Measurements from ENCODE around the gene PPARA.
"Not testable (repeated sequence)": the region's sequence is repeated elsewhere in the genome, so short reads cannot be mapped to it uniquely, and the experiment has no call there.

Gene PPARA

DNA sequence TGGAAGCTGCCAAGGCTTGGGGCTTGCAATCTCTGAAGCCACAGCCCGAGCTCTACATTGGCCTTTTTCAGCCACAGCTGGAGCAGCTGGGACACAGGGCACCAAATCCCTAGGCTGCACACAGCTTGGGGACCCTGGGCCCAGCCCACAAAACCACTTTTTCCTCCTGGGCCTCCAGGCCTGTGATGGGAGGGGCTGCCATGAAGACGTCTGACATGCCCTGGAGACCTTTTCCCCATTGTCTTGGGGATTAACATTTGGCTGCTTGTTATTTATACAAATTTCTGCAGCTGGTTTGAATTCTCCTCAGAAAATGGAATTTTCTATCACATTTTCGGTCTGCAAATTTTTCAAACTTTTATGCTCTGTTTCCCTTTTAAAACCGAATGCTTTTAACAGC, 115.3 kb downstream of the PPARA start:
- not testable (repeated sequence) for H4K91ac ChIP-seq (ENCODE audit: low read depth, low read length); H3K4me1 ChIP-seq (ENCODE audit: control insufficient read depth in 1 of 2, insufficient read depth in 2 of 2, low read length in 2 of 2); H3K27ac ChIP-seq (ENCODE audit: low read depth, low read length); H3K36me3 ChIP-seq (ENCODE audit: control insufficient read depth in 1 of 2, insufficient read depth in 2 of 2, low read length in 2 of 2); H3K79me1 ChIP-seq (ENCODE audit: low read length); DNase-seq; H3K4me2 ChIP-seq (ENCODE audit: low read length); H3K18ac ChIP-seq (ENCODE audit: low read length); H2BK5ac ChIP-seq (ENCODE audit: low read depth, low read length, poor library complexity); H2AK5ac ChIP-seq (ENCODE audit: low read length); H2AFZ ChIP-seq (ENCODE audit: insufficient read depth, low read length, poor library complexity); H4K8ac ChIP-seq (ENCODE audit: low read depth, low read length); H2BK12ac ChIP-seq (ENCODE audit: low read length); H3K14ac ChIP-seq (ENCODE audit: low read length); H3K79me2 ChIP-seq (ENCODE audit: control insufficient read depth, insufficient read depth, low read length, poor library complexity); H3K4ac ChIP-seq (ENCODE audit: low read depth, low read length); H4K12ac ChIP-seq (ENCODE audit: low read depth, low read length); H3K23ac ChIP-seq (ENCODE audit: low read length); H3K4me3 ChIP-seq (ENCODE audit: low read depth, low read length); H2BK120ac ChIP-seq (ENCODE audit: insufficient read depth, low read length, poor library complexity); H3K9ac ChIP-seq (ENCODE audit: low read length)
- H3K27me3 ChIP-seq (ENCODE audit: insufficient read depth, low read length) = peaks cover 22% of the 10 kb centered on the region
- no CpG with 5 or more reads among the region's 4 CpGs for WGBS (ENCODE audit: extremely low coverage, insufficient coverage, insufficient read length)
- H3K9me3 ChIP-seq (ENCODE audit: insufficient read depth, low read depth, low read length) = peaks cover 16% of the 10 kb centered on the region

DNA sequence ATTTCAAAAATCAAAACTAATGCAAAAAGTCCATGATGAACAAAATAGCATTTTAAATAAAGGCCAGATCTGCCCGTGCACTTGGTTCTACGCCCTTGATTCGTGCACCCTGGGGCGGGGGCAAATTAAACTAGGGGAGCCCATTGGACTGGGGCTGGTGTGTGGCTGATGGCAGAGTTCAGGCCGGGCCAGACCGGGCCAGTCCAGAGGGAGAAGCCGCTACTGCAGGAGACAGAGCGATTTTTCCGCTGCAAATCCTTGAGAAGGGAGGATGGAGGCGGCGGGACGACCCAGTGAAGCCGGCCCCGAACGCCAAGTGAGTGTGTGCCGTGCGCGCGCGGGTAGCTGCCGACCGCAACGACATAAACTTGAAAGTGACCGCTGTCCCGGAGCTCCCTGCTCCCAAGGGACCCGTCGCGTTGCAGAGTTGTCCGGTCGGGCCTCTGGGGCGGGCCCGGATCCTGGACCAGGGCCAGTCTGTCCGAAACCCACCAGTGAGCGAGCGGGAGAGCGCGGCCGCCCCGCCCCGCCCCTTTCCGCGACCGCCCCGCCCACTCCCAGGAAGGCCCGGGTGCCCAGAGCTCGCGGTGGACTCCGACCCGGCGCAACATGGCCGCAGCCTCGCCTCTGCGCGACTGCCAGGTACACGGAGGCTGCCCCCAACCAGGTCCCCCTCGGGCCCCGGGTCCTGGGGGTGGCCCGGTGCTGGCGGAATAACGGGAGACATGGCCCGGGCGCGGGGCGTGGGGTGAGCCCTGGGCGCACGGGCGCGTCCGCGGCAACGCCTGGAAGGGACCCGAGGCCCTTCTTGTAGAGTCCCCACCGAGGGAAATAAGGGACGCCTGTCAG, 117.3 kb downstream of the PPARA start, which contains the start of gene TTC38:
TSS of gene TTC38 (plus strand) at position 578 of the 849 bp plus-strand sequence. CDS start at position 610, 32 bp downstream.
- Histone ChIP-seq H3K4me1 (ENCODE audit: control insufficient read depth in 1 of 2, insufficient read depth in 2 of 2, low read length in 2 of 2) (peaks cover 6% of the 10 kb centered on the region in 2 experiments), H3K4me2 (ENCODE audit: low read length) (peak within 1 kb of the TSS; percentile 78), H3K23ac (ENCODE audit: low read length) (no peak within 1 kb of the TSS), H2BK12ac (ENCODE audit: low read length) (no peak within 1 kb of the TSS), H3K79me1 (ENCODE audit: low read length) (peaks cover 3% of the 10 kb centered on the region), H3K9ac (ENCODE audit: low read length) (peak within 1 kb of the TSS; percentile 75), H3K79me2 (ENCODE audit: control insufficient read depth, insufficient read depth, low read length, poor library complexity) (peaks cover 3% of the 10 kb centered on the region), H2BK5ac (ENCODE audit: low read depth, low read length, poor library complexity) (no peak within 1 kb of the TSS), H3K18ac (ENCODE audit: low read length) (peak within 1 kb of the TSS; percentile 69), H3K27me3 (ENCODE audit: insufficient read depth, low read length) (peaks cover 10% of the 10 kb centered on the region), H3K27ac (ENCODE audit: low read depth, low read length) (no peak within 1 kb of the TSS), H3K36me3 (ENCODE audit: control insufficient read depth in 1 of 2, insufficient read depth in 2 of 2, low read length in 2 of 2) (peaks cover 4 to 5% of the 10 kb centered on the region in 2 experiments), H3K14ac (ENCODE audit: low read length) (peak within 1 kb of the TSS; percentile 85), H3K4ac (ENCODE audit: low read depth, low read length) (peak within 1 kb of the TSS; percentile 49), H4K8ac (ENCODE audit: low read depth, low read length) (peak within 1 kb of the TSS; percentile 89), H4K12ac (ENCODE audit: low read depth, low read length) (peak within 1 kb of the TSS; percentile 79), H3K4me3 (ENCODE audit: low read depth, low read length) (peak within 1 kb of the TSS; percentile 82), H2BK120ac (ENCODE audit: insufficient read depth, low read length, poor library complexity) (no peak within 1 kb of the TSS), H4K91ac (ENCODE audit: low read depth, low read length) (peak within 1 kb of the TSS; percentile 58), H2AFZ (ENCODE audit: insufficient read depth, low read length, poor library complexity) (peak within 1 kb of the TSS; percentile 77), H3K9me3 (ENCODE audit: insufficient read depth, low read depth, low read length) (peaks cover 7% of the 10 kb centered on the region), H2AK5ac (ENCODE audit: low read length) (peak within 1 kb of the TSS; percentile 38)
- peak; percentile 73 to 87 for DNase-seq
- no CpG with 5 or more reads among the region's 74 CpGs for WGBS (ENCODE audit: extremely low coverage, insufficient coverage, insufficient read length)

DNA sequence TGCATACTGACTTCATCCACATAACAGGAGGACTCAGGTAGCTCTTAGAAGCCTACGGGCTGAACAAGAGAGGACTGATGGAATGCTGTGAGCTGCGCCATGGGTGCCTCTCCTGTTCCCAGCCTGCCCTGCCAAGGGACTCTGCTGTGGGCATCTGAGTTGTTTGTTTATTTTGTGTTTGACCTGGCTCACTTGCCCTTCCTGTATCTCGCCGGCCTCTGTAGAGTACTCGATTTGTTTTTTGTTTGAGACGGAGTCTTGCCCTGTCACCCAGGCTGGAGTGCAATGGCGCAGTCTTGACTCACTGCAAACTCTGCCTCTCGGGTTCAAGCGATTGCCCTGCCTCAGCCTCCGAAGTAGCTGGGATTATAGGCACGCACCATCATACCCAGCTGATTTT, 119.2 kb downstream of the PPARA start:
- no peak overlapping the region for H3K14ac ChIP-seq (ENCODE audit: low read length)
- WGBS (ENCODE audit: extremely low coverage, insufficient coverage, insufficient read length) = no CpG with 5 or more reads among the region's 11 CpGs

DNA sequence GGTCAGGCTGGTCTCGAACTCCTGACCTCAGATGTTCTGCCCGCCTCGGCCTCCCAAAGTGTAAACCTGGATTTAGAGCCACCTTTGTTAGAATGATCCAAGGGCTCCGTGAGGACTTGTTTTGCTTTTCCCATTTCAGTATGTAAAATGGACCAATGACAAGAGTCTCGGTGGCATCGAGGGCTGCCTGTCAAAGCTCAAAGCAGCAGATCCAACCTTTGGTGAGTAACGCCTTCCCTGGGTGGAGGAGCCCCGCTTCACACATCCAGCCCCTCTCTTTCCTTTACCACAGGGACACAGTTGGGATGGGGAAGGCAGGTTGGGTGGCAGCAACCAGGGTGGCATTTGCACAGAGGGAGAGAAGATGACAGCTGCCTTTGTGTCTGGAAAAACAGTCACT, 121.9 kb downstream of the PPARA start:
- Histone ChIP-seq H3K4me2 (ENCODE audit: low read length) (no peak overlapping the region), H3K9me3 (ENCODE audit: insufficient read depth, low read depth, low read length) (no peaks in the 10 kb centered on the region), H3K4me1 (ENCODE audit: control insufficient read depth in 1 of 2, insufficient read depth in 2 of 2, low read length in 2 of 2) (peaks cover 4% of the 10 kb centered on the region in 2 experiments), H3K79me1 (ENCODE audit: low read length) (peaks cover 3% of the 10 kb centered on the region), H4K8ac (ENCODE audit: low read depth, low read length) (no peak overlapping the region), H4K91ac (ENCODE audit: low read depth, low read length) (no peak overlapping the region), H3K4me3 (ENCODE audit: low read depth, low read length) (no peak overlapping the region), H2AFZ (ENCODE audit: insufficient read depth, low read length, poor library complexity) (no peak overlapping the region), H3K23ac (ENCODE audit: low read length) (no peak overlapping the region), H2AK5ac (ENCODE audit: low read length) (no peak overlapping the region), H3K18ac (ENCODE audit: low read length) (no peak overlapping the region), H3K14ac (ENCODE audit: low read length) (no peak overlapping the region), H3K36me3 (ENCODE audit: control insufficient read depth in 1 of 2, insufficient read depth in 2 of 2, low read length in 2 of 2) (peaks cover 21 to 25% of the 10 kb centered on the region in 2 experiments), H3K27ac (ENCODE audit: low read depth, low read length) (no peak overlapping the region), H2BK12ac (ENCODE audit: low read length) (no peak overlapping the region), H3K4ac (ENCODE audit: low read depth, low read length) (no peak overlapping the region), H4K12ac (ENCODE audit: low read depth, low read length) (no peak overlapping the region), H3K79me2 (ENCODE audit: control insufficient read depth, insufficient read depth, low read length, poor library complexity) (peaks cover 3% of the 10 kb centered on the region), H3K9ac (ENCODE audit: low read length) (no peak overlapping the region), H2BK120ac (ENCODE audit: insufficient read depth, low read length, poor library complexity) (no peak overlapping the region), H3K27me3 (ENCODE audit: insufficient read depth, low read length) (no peaks in the 10 kb centered on the region), H2BK5ac (ENCODE audit: low read depth, low read length, poor library complexity) (no peak overlapping the region)
- DNase-seq = no peak
- WGBS (ENCODE audit: extremely low coverage, insufficient coverage, insufficient read length) = no CpG with 5 or more reads among the region's 8 CpGs

More for the DNA sequence above, 119.2 kb downstream of the PPARA start:
- peaks cover 3% of the 10 kb centered on the region for H3K79me1 ChIP-seq (ENCODE audit: low read length)
- peaks cover 4% of the 10 kb centered on the region in 2 experiments for H3K4me1 ChIP-seq (ENCODE audit: control insufficient read depth in 1 of 2, insufficient read depth in 2 of 2, low read length in 2 of 2)
- no peak overlapping the region for H3K27ac ChIP-seq (ENCODE audit: low read depth, low read length)
- DNase-seq = no peak
- H2BK120ac ChIP-seq (ENCODE audit: insufficient read depth, low read length, poor library complexity) = no peak overlapping the region
- H3K36me3 ChIP-seq (ENCODE audit: control insufficient read depth in 1 of 2, insufficient read depth in 2 of 2, low read length in 2 of 2) = peaks cover 18 to 21% of the 10 kb centered on the region in 2 experiments
- H2AK5ac ChIP-seq (ENCODE audit: low read length) = no peak overlapping the region
- H2BK5ac ChIP-seq (ENCODE audit: low read depth, low read length, poor library complexity) = no peak overlapping the region
- H2BK12ac ChIP-seq (ENCODE audit: low read length) = no peak overlapping the region
- no peak overlapping the region for H2AFZ ChIP-seq (ENCODE audit: insufficient read depth, low read length, poor library complexity)
- H3K9me3 ChIP-seq (ENCODE audit: insufficient read depth, low read depth, low read length) = peaks cover 4% of the 10 kb centered on the region
- H4K12ac ChIP-seq (ENCODE audit: low read depth, low read length) = peak overlapping the region; percentile 59
- H4K8ac ChIP-seq (ENCODE audit: low read depth, low read length) = no peak overlapping the region
- H3K23ac ChIP-seq (ENCODE audit: low read length) = no peak overlapping the region
- H3K4ac ChIP-seq (ENCODE audit: low read depth, low read length) = no peak overlapping the region
- H3K9ac ChIP-seq (ENCODE audit: low read length) = no peak overlapping the region
- no peak overlapping the region for H3K4me2 ChIP-seq (ENCODE audit: low read length)
- no peaks in the 10 kb centered on the region for H3K27me3 ChIP-seq (ENCODE audit: insufficient read depth, low read length)
- no peak overlapping the region for H4K91ac ChIP-seq (ENCODE audit: low read depth, low read length)
- H3K18ac ChIP-seq (ENCODE audit: low read length) = no peak overlapping the region
- no peak overlapping the region for H3K4me3 ChIP-seq (ENCODE audit: low read depth, low read length)
- peaks cover 3% of the 10 kb centered on the region for H3K79me2 ChIP-seq (ENCODE audit: control insufficient read depth, insufficient read depth, low read length, poor library complexity)

Data from trophoblast cell (in vitro differentiated cells and primary cell).